ENCODE results near the gene JMJD1C.

Gene JMJD1C

DNA sequence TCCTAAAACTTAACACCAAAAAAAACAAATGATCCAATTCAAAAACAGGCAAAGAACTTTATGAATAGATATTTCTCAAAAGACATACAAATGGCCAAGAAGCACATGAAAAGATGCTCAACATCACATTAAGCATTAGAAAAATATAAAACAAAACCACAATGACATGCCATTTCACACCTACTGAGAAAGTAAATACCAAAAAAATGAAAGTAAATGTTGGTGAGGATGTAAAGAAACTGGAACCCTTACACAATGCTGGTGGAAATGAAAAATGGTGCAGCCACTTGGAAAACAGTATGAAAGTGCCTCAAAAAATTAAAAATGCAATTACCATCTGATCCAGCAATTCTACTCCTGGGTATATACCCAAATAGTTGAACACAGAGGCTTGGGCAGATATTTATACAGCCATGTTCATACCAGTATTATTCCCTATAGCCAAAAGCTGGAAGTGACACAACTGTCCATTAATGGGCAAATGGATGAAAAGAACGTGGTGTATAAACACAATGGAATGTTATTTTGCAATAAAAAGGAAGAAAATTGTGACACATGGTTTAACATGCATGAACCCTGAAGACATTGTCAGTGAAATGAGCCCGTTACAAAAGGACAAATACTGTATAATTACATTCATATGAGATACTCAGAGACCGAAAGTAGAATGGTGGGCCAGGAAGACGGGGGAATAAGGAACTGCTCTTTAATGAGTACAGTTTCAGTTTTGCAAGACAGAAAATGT is 89.0 kb downstream of the JMJD1C start:
- TF ChIP-seq, protein P1, sequence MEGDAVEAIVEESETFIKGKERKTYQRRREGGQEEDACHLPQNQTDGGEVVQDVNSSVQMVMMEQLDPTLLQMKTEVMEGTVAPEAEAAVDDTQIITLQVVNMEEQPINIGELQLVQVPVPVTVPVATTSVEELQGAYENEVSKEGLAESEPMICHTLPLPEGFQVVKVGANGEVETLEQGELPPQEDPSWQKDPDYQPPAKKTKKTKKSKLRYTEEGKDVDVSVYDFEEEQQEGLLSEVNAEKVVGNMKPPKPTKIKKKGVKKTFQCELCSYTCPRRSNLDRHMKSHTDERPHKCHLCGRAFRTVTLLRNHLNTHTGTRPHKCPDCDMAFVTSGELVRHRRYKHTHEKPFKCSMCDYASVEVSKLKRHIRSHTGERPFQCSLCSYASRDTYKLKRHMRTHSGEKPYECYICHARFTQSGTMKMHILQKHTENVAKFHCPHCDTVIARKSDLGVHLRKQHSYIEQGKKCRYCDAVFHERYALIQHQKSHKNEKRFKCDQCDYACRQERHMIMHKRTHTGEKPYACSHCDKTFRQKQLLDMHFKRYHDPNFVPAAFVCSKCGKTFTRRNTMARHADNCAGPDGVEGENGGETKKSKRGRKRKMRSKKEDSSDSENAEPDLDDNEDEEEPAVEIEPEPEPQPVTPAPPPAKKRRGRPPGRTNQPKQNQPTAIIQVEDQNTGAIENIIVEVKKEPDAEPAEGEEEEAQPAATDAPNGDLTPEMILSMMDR (IDR thresholded peaks at IDR 0.05; ENCODE audit: poor library complexity, severe bottlenecking): no peak
- Histone ChIP-seq H3K27ac (ENCODE audit: poor library complexity, severe bottlenecking) (peak overlapping the region; percentile 77), H3K27me3 (ENCODE audit: insufficient read depth, poor library complexity, severe bottlenecking) (no peaks in the 10 kb centered on the region), H3K36me3 (ENCODE audit: low read depth) (peaks cover 12% of the 10 kb centered on the region; the same call in 1 of the 2 replicates), H3K4me1 (ENCODE audit: insufficient read depth, poor library complexity, severe bottlenecking) (peaks cover 22% of the 10 kb centered on the region), H3K9me3 (ENCODE audit: severe bottlenecking) (no peaks in the 10 kb centered on the region), H3K4me3 (ENCODE audit: severe bottlenecking) (no peak overlapping the region)
- no peak for DNase-seq (ENCODE audit: low spot score)
- ATAC-seq (ENCODE audit: low read depth): peak; percentile 94

DNA sequence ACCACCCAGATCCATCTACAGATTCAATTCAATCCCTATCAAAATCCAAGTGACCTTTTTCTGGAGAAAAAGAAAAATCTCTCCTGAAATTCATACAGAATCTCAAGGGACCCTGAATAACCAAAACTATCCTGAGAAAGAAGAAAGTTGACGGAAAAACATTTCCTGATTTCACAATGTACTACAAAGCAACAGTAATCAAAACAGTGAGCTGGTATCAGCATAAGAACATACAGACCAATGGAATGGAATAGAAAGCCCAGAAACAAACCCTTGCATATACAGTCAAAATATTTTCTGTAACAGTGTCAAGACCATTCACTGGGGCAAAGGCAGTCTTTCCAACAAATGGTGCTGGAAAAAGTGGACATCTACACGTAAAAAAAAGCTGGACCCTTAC is 89.9 kb downstream of the JMJD1C start:
- Histone ChIP-seq H3K4me1 (ENCODE audit: insufficient read depth, poor library complexity, severe bottlenecking) (peaks cover 22% of the 10 kb centered on the region), H3K27ac (ENCODE audit: poor library complexity, severe bottlenecking) (peak overlapping the region; percentile 77), H3K36me3 (ENCODE audit: low read depth) (peaks cover 12% of the 10 kb centered on the region; the same call in 1 of the 2 replicates), H3K4me3 (ENCODE audit: severe bottlenecking) (no peak overlapping the region), H3K27me3 (ENCODE audit: insufficient read depth, poor library complexity, severe bottlenecking) (no peaks in the 10 kb centered on the region), H3K9me3 (ENCODE audit: severe bottlenecking) (no peaks in the 10 kb centered on the region)
- ATAC-seq (ENCODE audit: low read depth) (no peak), DNase-seq (ENCODE audit: low spot score) (no peak)
- TF ChIP-seq, protein P1 (IDR thresholded peaks at IDR 0.05; ENCODE audit: poor library complexity, severe bottlenecking): no peak

DNA sequence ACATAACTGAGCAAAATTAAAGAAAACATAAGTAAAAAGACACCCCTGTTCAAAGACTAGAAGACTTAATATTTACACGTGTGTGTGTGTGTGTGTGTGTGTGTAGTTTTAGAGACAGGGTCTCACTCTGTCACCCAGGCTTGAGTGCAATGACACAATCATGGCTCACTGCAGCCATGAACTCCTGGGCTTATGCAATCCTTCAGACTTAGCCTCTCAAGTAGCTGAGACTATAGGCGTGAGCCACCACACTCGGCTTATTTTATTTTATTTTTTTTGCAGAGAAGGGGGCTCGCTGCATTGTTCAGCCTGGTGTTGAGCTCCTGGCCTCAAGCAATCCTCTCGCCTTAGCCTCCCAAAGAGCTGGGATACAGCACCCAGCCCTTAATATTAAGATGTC is 90.3 kb downstream of the JMJD1C start:
- TF ChIP-seq, protein P1 (IDR thresholded peaks at IDR 0.05; ENCODE audit: poor library complexity, severe bottlenecking): no peak
- Histone ChIP-seq H3K36me3 (ENCODE audit: low read depth) (peaks cover 12% of the 10 kb centered on the region; the same call in 1 of the 2 replicates), H3K4me3 (ENCODE audit: severe bottlenecking) (no peak overlapping the region), H3K27me3 (ENCODE audit: insufficient read depth, poor library complexity, severe bottlenecking) (no peaks in the 10 kb centered on the region), H3K27ac (ENCODE audit: poor library complexity, severe bottlenecking) (peak overlapping the region; percentile 77), H3K9me3 (ENCODE audit: severe bottlenecking) (no peaks in the 10 kb centered on the region), H3K4me1 (ENCODE audit: insufficient read depth, poor library complexity, severe bottlenecking) (peaks cover 22% of the 10 kb centered on the region)
- DNase-seq (ENCODE audit: low spot score): no peak
- no peak for ATAC-seq (ENCODE audit: low read depth)

DNA sequence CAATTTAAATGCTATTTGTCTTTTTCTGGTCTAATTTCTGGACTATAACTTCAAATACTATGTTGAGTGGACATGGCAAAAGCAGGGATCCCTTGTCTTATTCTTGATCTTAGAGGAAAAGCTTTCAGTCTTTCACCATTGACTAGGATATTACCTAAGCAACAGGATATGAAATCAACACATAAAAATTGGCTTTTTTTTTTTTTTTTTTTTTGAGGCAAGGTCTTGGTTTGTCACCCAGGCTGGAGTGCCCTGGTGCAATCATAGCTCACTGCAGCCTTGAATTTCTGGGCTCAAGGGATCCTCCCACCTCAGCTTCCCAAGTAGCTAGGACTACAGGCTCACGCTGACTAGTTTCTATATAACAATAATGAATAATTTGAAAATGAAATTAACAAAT is 90.8 kb downstream of the JMJD1C start:
- Histone ChIP-seq H3K36me3 (ENCODE audit: low read depth) (peaks cover 12% of the 10 kb centered on the region; the same call in 1 of the 2 replicates), H3K27ac (ENCODE audit: poor library complexity, severe bottlenecking) (peak overlapping the region; percentile 77), H3K9me3 (ENCODE audit: severe bottlenecking) (no peaks in the 10 kb centered on the region), H3K4me3 (ENCODE audit: severe bottlenecking) (no peak overlapping the region), H3K4me1 (ENCODE audit: insufficient read depth, poor library complexity, severe bottlenecking) (peaks cover 22% of the 10 kb centered on the region), H3K27me3 (ENCODE audit: insufficient read depth, poor library complexity, severe bottlenecking) (no peaks in the 10 kb centered on the region)
- ATAC-seq (ENCODE audit: low read depth): no peak
- DNase-seq (ENCODE audit: low spot score): no peak
- TF ChIP-seq, protein P1 (IDR thresholded peaks at IDR 0.05; ENCODE audit: poor library complexity, severe bottlenecking): no peak

DNA sequence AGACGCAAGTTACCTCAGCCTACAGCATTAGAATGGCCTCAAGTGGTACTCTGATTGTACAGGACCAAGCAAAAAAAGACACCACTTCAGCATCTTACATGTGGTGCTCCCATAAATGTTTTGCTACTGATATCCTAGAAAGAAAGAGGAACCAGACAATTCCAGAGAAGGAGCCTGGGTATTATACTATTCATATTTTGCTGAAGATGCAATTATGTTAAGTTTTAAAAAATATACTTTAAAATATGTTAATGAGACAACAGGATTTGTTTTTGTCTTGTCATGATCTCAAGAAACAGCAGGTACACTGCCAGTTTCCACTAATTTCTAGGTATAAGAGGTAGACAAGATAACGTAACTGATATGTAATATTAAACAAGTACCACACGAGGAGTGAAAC is 92.6 kb downstream of the JMJD1C start:
- DNase-seq (ENCODE audit: low spot score) (no peak), ATAC-seq (ENCODE audit: low read depth) (no peak)
- TF ChIP-seq, protein P1 (IDR thresholded peaks at IDR 0.05; ENCODE audit: poor library complexity, severe bottlenecking): no peak
- no peaks in the 10 kb centered on the region for H3K27me3 ChIP-seq (ENCODE audit: insufficient read depth, poor library complexity, severe bottlenecking)
- H3K36me3 ChIP-seq (ENCODE audit: low read depth): peaks cover 5% of the 10 kb centered on the region; the same call in 1 of the 2 replicates
- H3K4me1 ChIP-seq (ENCODE audit: insufficient read depth, poor library complexity, severe bottlenecking): peaks cover 22% of the 10 kb centered on the region
- H3K9me3 ChIP-seq (ENCODE audit: severe bottlenecking): no peaks in the 10 kb centered on the region
- no peak overlapping the region for H3K27ac ChIP-seq (ENCODE audit: poor library complexity, severe bottlenecking)
- no peak overlapping the region for H3K4me3 ChIP-seq (ENCODE audit: severe bottlenecking)

All from RWPE2 (cell line).